AG09309 (cell line): ENCODE results near the gene OPA3.

Experiments used
- DNase-seq: peaks from one replicate; pipeline ENCODE4 v3.0.0-alpha.2; 2010; ENCODE audit warnings: low read depth
- H3K4me3 ChIP-seq: 2 replicates; pipeline ENCODE4 v1.5.1; 2011; ENCODE audit warnings: mild to moderate bottlenecking, low read depth, low read length, moderate library complexity; ENCODE audit not compliant: control insufficient read depth
- TF ChIP-seq, protein P1 (sequence below): IDR thresholded peaks from 2 replicates; pipeline ENCODE4 v1.5.1; 2011; ENCODE audit warnings: mild to moderate bottlenecking, low read depth, low read length, inconsistent platforms; ENCODE audit not compliant: insufficient read depth, control insufficient read depth; ENCODE audit errors: missing control alignments

OPA3 gene

DNA sequence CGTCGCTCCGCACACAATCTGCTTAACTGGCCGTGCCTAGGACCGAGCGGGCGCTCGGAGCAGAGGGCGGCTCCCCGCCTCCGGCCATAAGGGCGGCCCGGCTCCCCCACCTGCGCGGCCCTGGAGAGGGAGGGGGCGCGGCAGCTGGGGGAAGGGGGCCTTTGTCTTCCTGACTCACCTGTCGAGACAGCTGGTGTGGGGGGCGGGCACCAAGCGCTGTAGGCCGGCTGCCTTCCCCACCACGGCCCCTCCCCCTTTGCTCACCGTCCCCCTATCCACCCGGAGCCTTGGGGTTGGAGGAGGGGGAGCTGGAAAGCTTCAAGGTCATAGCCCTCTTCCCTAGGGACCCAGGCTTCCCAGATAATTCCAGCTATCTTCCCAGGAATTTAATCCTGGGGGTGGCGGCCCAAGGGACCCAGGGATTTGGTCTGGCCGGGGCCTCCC is 76.2 kb downstream of the OPA3 start:
- TF ChIP-seq, protein P1, sequence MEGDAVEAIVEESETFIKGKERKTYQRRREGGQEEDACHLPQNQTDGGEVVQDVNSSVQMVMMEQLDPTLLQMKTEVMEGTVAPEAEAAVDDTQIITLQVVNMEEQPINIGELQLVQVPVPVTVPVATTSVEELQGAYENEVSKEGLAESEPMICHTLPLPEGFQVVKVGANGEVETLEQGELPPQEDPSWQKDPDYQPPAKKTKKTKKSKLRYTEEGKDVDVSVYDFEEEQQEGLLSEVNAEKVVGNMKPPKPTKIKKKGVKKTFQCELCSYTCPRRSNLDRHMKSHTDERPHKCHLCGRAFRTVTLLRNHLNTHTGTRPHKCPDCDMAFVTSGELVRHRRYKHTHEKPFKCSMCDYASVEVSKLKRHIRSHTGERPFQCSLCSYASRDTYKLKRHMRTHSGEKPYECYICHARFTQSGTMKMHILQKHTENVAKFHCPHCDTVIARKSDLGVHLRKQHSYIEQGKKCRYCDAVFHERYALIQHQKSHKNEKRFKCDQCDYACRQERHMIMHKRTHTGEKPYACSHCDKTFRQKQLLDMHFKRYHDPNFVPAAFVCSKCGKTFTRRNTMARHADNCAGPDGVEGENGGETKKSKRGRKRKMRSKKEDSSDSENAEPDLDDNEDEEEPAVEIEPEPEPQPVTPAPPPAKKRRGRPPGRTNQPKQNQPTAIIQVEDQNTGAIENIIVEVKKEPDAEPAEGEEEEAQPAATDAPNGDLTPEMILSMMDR, result no peak
- peak overlapping the region; percentile 96 for H3K4me3 ChIP-seq
- no peak for DNase-seq

DNA sequence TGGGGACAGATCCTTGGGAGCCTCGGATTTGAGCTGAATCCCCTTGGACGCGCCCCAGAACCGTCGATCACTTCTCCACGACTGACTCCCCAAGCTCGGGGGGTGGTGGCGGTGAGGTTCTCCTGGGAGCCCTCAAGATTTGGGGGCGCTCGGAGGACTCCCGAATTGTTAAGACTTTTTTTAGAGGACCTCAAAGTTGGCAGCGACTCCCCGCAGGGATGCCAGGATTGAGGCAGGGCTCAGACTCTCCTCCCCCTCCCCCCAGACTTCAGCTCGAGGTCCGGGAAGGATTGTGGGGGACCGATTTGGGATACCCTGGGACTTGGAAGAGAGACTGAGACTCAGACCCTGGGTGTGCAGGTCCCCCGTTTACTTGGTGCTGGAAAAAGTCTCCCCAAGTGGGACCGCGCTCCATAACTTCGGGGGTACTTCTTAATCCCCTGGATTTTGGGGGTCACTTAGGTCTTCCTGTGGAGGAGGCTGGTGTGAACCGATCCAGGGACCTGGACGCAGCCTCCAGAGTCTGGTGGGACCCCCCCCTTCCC is 76.7 kb downstream of the OPA3 start:
- peak overlapping the region; percentile 96 for H3K4me3 ChIP-seq
- DNase-seq, result no peak
- TF ChIP-seq, protein P1, result no peak

DNA sequence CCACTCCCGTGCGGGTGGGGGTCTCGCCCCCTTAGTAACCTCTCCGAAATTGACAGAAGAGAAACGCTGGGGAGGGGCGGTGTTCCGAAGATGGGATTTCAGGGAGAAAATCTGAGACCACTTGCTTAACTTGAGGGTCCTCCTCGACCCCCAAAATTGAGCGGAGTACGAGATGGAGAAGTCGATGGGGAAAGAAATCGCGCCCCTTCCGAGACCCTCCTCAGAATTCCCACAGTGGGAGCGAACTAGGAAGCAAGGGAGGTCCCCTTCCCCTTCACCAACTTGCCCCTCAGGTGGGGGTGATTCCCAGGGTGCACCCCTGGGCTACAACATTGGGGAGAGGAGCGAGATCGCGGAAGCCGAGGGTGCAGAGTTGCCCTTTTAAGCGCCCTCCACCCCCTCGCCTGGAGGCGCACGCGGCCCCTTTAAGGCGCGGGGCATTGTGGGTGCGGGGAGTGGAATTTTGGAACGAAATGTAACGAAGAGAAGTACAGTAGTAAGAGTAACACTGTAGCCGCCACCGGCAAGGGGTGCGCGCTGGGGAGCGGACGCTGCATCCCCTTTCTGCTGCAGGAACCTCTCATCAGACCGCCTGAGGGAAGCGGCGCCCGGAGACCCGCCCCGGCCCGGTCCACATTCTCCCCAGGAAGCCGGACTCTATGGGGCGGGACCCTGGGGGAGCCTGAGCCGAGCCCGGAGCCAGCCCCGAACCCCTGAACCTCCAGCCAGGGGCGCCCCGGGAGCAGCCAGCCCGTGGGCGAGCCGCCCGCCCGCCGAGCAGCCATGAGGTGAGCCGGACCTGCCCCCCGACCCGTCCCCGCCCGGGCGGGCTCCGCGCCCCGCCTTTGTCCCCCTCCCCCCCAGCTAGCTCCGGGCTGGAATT is 77.4 kb downstream of the OPA3 start, which contains the start of gene VASP:
VASP (plus strand) TSS at position 491 of the 883 bp plus-strand sequence; CDS start at position 784, 293 bp downstream.
- TF ChIP-seq, protein P1, result no peak
- peak within 1 kb of the TSS; percentile 96 for H3K4me3 ChIP-seq
- DNase-seq, result no peak

DNA sequence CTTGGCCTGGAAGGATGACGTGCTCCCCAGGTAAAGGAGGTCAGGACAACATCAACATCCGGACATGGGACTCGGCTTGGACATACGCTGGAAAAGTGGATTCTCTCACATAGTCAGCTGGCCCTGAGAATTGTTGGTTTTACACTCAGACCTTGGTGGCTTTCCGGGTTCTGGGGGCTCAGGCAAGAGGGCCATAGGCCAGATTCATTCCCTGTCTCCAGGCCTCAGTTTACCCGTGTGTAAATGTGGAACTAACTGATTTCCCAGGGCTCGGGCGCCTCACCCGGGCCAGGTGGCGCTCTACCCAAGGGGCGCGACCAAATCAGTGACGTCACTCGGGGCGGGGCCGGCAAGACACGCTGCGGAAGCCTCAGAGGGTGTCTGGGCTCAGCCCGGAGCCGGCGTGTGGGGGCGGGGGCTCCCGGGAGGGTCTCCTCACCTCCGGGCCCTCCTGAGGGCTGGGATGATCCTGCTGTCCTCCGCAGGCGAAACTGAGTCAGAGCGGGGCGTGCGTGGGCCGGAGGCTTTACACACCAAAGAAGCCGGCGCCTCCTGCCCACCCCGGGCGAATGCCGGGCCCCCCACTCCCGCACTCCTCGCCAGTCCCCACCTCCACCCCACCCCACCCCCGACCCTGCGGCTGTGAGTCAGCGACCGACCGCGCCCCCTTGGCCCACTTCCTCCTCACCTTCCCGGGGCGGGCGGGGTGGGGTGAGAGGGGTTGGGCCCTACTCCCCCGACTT is 78.2 kb downstream of the OPA3 start:
- TF ChIP-seq, protein P1, result peak; percentile 56
- peak overlapping the region; percentile 96 for H3K4me3 ChIP-seq
- no peak for DNase-seq

DNA sequence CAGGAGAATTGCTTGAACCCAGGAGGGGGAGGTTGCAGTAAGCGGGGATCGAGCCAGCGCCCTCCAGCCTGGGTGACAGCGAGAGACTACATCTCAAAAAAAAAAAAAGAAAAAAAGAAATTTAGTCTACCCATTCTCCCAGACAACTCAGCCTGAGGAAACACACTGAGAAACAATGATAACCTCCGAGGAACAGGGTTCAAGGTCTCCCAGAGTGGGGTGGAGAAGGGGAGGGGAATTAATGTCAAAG is 78.7 kb downstream of the OPA3 start:
- H3K4me3 ChIP-seq, result peak overlapping the region; percentile 96
- TF ChIP-seq, protein P1, result no peak
- DNase-seq, result no peak

DNA sequence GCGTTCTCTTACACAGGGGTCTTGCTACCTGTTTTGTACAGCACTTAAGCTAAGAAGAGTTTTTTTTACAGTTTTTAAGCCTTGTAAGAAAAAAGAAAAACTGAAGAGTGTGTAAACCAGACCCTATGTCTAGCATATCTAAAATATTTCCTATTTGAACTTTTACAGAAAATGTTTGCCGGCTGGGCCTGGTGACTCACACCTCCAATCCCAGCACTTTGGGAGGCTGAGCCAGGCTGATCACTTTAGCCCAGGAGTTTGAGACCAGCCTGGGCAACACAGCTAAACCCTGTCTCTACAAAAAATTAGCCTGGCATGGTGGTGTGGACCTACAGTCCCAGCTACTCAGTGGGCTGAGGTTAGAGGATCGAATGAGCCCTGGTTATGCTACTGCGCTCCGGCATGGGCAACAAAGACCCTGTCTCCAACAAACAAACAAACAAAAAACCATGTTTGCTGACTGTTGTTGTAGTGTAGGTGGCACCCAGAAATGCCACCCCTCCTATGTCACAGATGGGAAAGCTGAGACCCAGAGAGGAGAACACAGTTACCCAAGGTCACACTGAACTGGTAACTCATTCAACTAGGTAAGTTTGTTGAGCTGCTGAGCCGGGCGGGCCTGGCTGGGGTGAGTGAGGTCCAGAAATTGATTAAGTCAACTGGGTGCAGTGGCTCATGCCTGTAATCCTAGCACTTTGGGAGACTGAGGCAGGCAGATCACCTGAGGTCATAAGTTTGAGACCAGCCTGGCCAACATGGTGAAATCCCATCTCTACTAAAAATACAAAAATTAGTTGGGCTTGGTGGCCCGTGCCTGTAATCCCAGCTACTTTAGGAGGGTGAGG is 79.2 kb downstream of the OPA3 start:
- no peak overlapping the region for H3K4me3 ChIP-seq
- TF ChIP-seq, protein P1, result no peak
- DNase-seq, result no peak
